HEK293 (cell line): ENCODE measurements around the gene GNA12.
A peak's percentile ranks its signal among the peaks of the same experiment; 100 is the strongest.

Source experiments
- AEBP2 ChIP-seq: fragments of 450-650 bp; formaldehyde crosslinking; IDR thresholded peaks from 2 replicates; pipeline ENCODE4 v1.5.1; 2016; ENCODE audit warnings: missing biosample characterization, missing genetic modification characterization, borderline replicate concordance
- BCL11B ChIP-seq: fragments of 450-650 bp; formaldehyde crosslinking; IDR thresholded peaks from 2 replicates; pipeline ENCODE4 v1.5.1; 2016; ENCODE audit warnings: low read depth, missing biosample characterization, missing genetic modification characterization
- FEZF1 ChIP-seq: fragments of 450-650 bp; formaldehyde crosslinking; IDR thresholded peaks from 2 replicates; pipeline ENCODE4 v1.5.1; 2016; ENCODE audit warnings: missing biosample characterization, missing genetic modification characterization
- KLF9 ChIP-seq: fragments of 450-650 bp; formaldehyde crosslinking; IDR thresholded peaks from 2 replicates; pipeline ENCODE4 v1.5.1; 2016; ENCODE audit warnings: missing biosample characterization, missing genetic modification characterization, low read depth
- MYNN ChIP-seq: fragments of 450-650 bp; formaldehyde crosslinking; IDR thresholded peaks from 2 replicates; pipeline ENCODE4 v1.5.1; 2016; ENCODE audit warnings: missing biosample characterization, missing genetic modification characterization, borderline replicate concordance
- PRDM2 ChIP-seq: fragments of 450-650 bp; formaldehyde crosslinking; IDR thresholded peaks from 2 replicates; pipeline ENCODE4 v1.5.1; 2016; ENCODE audit warnings: missing biosample characterization, missing genetic modification characterization, borderline replicate concordance
- REST ChIP-seq: fragments of 450-650 bp; formaldehyde crosslinking; IDR thresholded peaks from 2 replicates; pipeline ENCODE4 v1.5.1; 2016; ENCODE audit warnings: missing biosample characterization, missing genetic modification characterization
- SCRT2 ChIP-seq: fragments of 450-650 bp; formaldehyde crosslinking; IDR thresholded peaks from 2 replicates; pipeline ENCODE4 v1.5.1; 2016; ENCODE audit warnings: missing biosample characterization, missing genetic modification characterization
- ZBTB1 ChIP-seq: fragments of 450-650 bp; formaldehyde crosslinking; IDR thresholded peaks from 2 replicates; pipeline ENCODE4 v1.5.1; 2016; ENCODE audit warnings: missing biosample characterization, missing genetic modification characterization
- ZBTB21 ChIP-seq: fragments of 450-650 bp; formaldehyde crosslinking; IDR thresholded peaks from 2 replicates; pipeline ENCODE4 v1.5.1; 2017; ENCODE audit warnings: missing biosample characterization, missing genetic modification characterization
- ZFP3 ChIP-seq: fragments of 450-650 bp; formaldehyde crosslinking; IDR thresholded peaks from 2 replicates; pipeline ENCODE4 v1.5.1; 2016; ENCODE audit warnings: low read depth, missing biosample characterization, missing genetic modification characterization
- ZNF155 ChIP-seq: fragments of 450-650 bp; formaldehyde crosslinking; IDR thresholded peaks from 2 replicates; pipeline ENCODE4 v1.5.1; 2016; ENCODE audit warnings: missing biosample characterization, missing genetic modification characterization
- ZNF221 ChIP-seq: fragments of 450-650 bp; formaldehyde crosslinking; IDR thresholded peaks from 2 replicates; pipeline ENCODE4 v1.5.1; 2017; ENCODE audit warnings: missing biosample characterization, missing genetic modification characterization, borderline replicate concordance
- ZNF239 ChIP-seq: fragments of 450-650 bp; formaldehyde crosslinking; IDR thresholded peaks from 2 replicates; pipeline ENCODE4 v1.5.1; 2016; ENCODE audit warnings: missing biosample characterization, missing genetic modification characterization
- ZNF292 ChIP-seq: fragments of 450-650 bp; formaldehyde crosslinking; IDR thresholded peaks from 2 replicates; pipeline ENCODE4 v1.5.1; 2016; ENCODE audit warnings: low read depth, missing biosample characterization, missing genetic modification characterization, borderline replicate concordance
- ZNF366 ChIP-seq: fragments of 450-650 bp; formaldehyde crosslinking; conservative IDR thresholded peaks from 2 replicates; pipeline ENCODE4 v1.5.1; 2016; ENCODE audit warnings: missing biosample characterization, missing genetic modification characterization
- ZNF521 ChIP-seq: fragments of 450-650 bp; formaldehyde crosslinking; IDR thresholded peaks from 2 replicates; pipeline ENCODE4 v1.5.1; 2017; ENCODE audit warnings: missing biosample characterization, mild to moderate bottlenecking, missing genetic modification characterization
- ZNF548 ChIP-seq: fragments of 450-650 bp; formaldehyde crosslinking; IDR thresholded peaks from 2 replicates; pipeline ENCODE4 v1.5.1; 2016; ENCODE audit warnings: missing biosample characterization, missing genetic modification characterization
- ZNF549 ChIP-seq: fragments of 450-650 bp; IDR thresholded peaks from 2 replicates; pipeline ENCODE4 v1.5.1; 2018; ENCODE audit warnings: missing biosample characterization, missing genetic modification characterization, mild to moderate bottlenecking, inconsistent platforms, moderate library complexity
- ZNF600 ChIP-seq: fragments of 450-650 bp; formaldehyde crosslinking; IDR thresholded peaks from 2 replicates; pipeline ENCODE4 v1.5.1; 2016; ENCODE audit warnings: missing biosample characterization, missing genetic modification characterization
- ZNF626 ChIP-seq: fragments of 450-650 bp; sonication (Bioruptor Pico); formaldehyde crosslinking; IDR thresholded peaks from 2 replicates; pipeline ENCODE4 v1.5.1; 2018; ENCODE audit warnings: missing biosample characterization, missing genetic modification characterization, inconsistent platforms
- ZNF639 ChIP-seq: fragments of 450-650 bp; formaldehyde crosslinking; IDR thresholded peaks from 2 replicates; pipeline ENCODE4 v1.5.1; 2016; ENCODE audit warnings: missing biosample characterization, missing genetic modification characterization
- ZNF660 ChIP-seq: fragments of 450-650 bp; IDR thresholded peaks from 2 replicates; pipeline ENCODE4 v1.5.1; 2018; ENCODE audit warnings: missing biosample characterization, mild to moderate bottlenecking, missing genetic modification characterization
- ZNF664 ChIP-seq: fragments of 450-650 bp; formaldehyde crosslinking; IDR thresholded peaks from 2 replicates; pipeline ENCODE4 v1.5.1; 2016; ENCODE audit warnings: missing biosample characterization, missing genetic modification characterization
- ZNF791 ChIP-seq: fragments of 450-650 bp; formaldehyde crosslinking; IDR thresholded peaks from 2 replicates; pipeline ENCODE4 v1.5.1; 2016; ENCODE audit warnings: missing biosample characterization, missing genetic modification characterization
- ZXDB ChIP-seq: fragments of 450-650 bp; formaldehyde crosslinking; IDR thresholded peaks from 2 replicates; pipeline ENCODE4 v1.5.1; 2016; ENCODE audit warnings: missing biosample characterization, missing genetic modification characterization

The GNA12 gene

GRCh38 chr7:2758673-2759616 is 85.2 kb downstream of the GNA12 start (continued):
- TF ChIP-seq ZNF639 (tag by site-specific recombination) = peak; percentile 49; the same call in 1 of the 2 replicates
- no peak for TF ChIP-seq ZNF221 (tag by site-specific recombination)
- TF ChIP-seq ZNF292 (tag by site-specific recombination) = peak; percentile 89; the same call in 1 of the 2 replicates
- TF ChIP-seq ZNF664 = peak; percentile 68; the same call in 1 of the 2 replicates
- TF ChIP-seq MYNN (tag by site-specific recombination) = no peak
- no peak for TF ChIP-seq ZNF239 (tag by site-specific recombination)
- TF ChIP-seq ZXDB (tag by site-specific recombination) = peak; percentile 64
- TF ChIP-seq ZNF366 = peak; percentile 33; the same call in 1 of the 2 replicates
- no peak for TF ChIP-seq ZNF548
- 0 out of 2 replicates have a peak, but pooled peaks have one; percentile 79 for TF ChIP-seq AEBP2 (tag by site-specific recombination)
- 0 out of 2 replicates have a peak, but pooled peaks have one; percentile 30 for TF ChIP-seq ZFP3
- TF ChIP-seq ZNF521 (tag by site-specific recombination) = no peak
- TF ChIP-seq ZBTB21 = peak; percentile 46; the same call in 1 of the 2 replicates
- TF ChIP-seq ZNF155 (tag by site-specific recombination) = no peak
- peak; percentile 71; the same call in 1 of the 2 replicates for TF ChIP-seq ZBTB1
- TF ChIP-seq ZNF600 (tag by site-specific recombination) = no peak
- no peak for TF ChIP-seq SCRT2
- peak; percentile 42; the same call in 1 of the 2 replicates for TF ChIP-seq ZNF791 (tag by site-specific recombination)
- no peak for TF ChIP-seq PRDM2 (tag by site-specific recombination)
- no peak for TF ChIP-seq FEZF1
- no peak for TF ChIP-seq BCL11B
- peak; percentile 76 for TF ChIP-seq REST (tag by site-specific recombination)
- TF ChIP-seq ZNF660 = no peak
- TF ChIP-seq ZNF626 (tag by site-specific recombination) = no peak
- no peak for TF ChIP-seq ZNF549 (tag by site-specific recombination)
- TF ChIP-seq KLF9 (tag by site-specific recombination) = no peak
